NCI-H2107 (cell line): ENCODE data around the gene TAF1C.
"Not testable (repeated sequence)": the region's sequence is repeated elsewhere in the genome, so short reads cannot be mapped to it uniquely, and the experiment has no call there.

Experiments
- DNase-seq: peaks from one replicate; lab custom pipeline; 2025; lab: John Stamatoyannopoulos, UW

TAF1C gene

GRCh38 chr16:84212154-84212553, 25.3 kb upstream of the TAF1C start:
- DNase-seq: no peak

GRCh38 chr16:84209989-84210388, 23.1 kb upstream of the TAF1C start:
- DNase-seq: no peak

GRCh38 chr16:84207879-84208278, 21.0 kb upstream of the TAF1C start:
- no peak for DNase-seq

- no peak for DNase-seq
Measured at GRCh38 chr16:84207251-84207650, 20.4 kb upstream of the TAF1C start.

DNA sequence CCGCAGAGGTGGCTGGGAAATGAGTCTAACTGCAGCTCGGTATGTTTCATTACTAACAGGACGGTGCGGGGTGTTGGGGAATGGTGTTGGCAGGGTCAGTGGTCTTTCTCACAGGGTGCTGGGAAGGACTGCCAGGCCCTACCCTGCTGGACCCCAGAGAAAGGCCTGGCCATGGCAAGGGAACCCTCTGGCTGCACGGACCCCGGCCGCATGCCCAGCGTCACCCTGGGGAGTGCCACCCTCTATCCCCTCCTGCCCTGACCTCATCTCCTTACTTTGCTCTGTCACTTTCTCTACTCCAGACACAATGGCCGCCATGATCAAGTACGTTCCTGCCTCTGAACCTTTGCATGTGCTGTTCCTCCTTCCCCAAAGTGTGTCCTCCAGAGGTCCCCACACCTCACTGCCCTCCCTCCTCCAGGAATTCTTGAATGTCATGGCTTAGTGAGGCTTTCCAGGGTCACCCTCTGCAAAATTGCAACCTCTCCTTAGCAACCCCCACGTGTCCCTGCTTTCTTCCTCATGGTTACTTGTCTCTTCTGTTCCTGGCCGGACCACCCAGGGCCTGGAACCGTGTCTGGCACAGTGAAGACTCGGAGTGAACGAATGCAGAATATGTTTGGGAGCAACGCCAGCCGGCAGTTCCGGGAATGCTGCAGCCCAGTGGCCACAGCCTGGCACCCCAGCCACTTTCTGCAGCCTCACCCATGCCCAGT, 19.3 kb upstream of the TAF1C start:
- DNase-seq: no peak

GRCh38 chr16:84205123-84205522, 18.3 kb upstream of the TAF1C start:
- not testable (repeated sequence) for DNase-seq

GRCh38 chr16:84204551-84204950, 17.7 kb upstream of the TAF1C start:
- DNase-seq: not testable (repeated sequence)

DNA sequence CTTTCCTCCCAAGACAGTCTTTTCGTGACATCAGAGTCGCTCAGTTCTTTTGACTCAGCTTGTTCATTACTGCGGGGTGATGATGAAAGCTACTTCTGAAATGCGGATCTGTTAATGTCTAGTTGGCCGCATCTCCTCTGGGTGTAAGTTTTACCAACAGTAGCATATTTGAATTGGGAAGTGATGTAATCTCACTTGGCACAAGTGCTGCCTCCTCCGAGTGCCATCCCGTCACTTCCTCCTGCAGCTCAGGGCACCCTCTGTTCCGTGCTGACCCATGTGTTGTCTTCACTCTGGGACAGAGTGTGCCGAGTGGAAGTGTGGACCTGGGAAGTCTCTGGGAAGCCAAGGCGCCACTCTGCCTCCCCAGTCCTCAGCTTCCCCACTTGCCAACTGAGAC, 13.0 kb upstream of the TAF1C start:
- no peak for DNase-seq

- DNase-seq: no peak
Measured at GRCh38 chr16:84199097-84199496, 12.2 kb upstream of the TAF1C start.

- DNase-seq: no peak
Measured at GRCh38 chr16:84198401-84198800, 11.5 kb upstream of the TAF1C start.

DNA sequence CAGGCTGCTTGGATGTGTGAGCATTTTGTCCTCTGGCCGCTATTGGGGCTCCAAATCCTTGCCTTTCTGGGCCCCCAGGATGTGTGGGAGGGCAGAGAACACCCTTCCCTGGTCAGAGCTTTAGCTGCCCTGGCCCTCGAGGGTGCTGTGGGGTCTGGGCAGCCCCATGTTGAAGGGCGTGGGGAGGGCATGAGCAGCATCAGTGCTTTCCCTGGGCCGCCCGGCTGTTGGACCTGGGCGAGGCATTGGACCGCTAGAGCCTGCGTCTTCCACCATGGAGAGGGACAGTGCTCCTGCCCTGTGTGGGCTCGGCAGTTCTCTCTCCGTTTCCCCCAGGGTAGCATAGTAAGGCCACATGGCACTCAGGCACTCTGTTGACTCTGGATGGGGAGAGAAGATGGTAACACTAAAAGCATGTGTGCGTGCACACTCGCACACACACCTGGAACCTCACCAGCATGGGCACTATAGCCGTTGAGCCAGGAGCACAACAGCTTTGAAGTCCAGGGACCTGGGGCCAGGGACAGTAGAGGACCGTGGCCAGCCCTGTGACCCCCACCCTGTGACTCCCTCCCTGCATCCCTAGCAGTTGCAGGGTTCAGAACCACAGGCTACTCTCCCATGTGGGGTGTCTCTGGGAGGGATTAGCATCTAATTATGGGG, 10.7 kb upstream of the TAF1C start:
- DNase-seq: no peak

- no peak for DNase-seq
Measured at GRCh38 chr16:84196727-84197394, 10.0 kb upstream of the TAF1C start.

- DNase-seq: no peak
Measured at GRCh38 chr16:84196101-84196500, 9.2 kb upstream of the TAF1C start.

GRCh38 chr16:84195201-84196093, 8.6 kb upstream of the TAF1C start:
- DNase-seq: no peak

GRCh38 chr16:84194470-84195200, 7.8 kb upstream of the TAF1C start:
- peak; percentile 34 for DNase-seq

DNA sequence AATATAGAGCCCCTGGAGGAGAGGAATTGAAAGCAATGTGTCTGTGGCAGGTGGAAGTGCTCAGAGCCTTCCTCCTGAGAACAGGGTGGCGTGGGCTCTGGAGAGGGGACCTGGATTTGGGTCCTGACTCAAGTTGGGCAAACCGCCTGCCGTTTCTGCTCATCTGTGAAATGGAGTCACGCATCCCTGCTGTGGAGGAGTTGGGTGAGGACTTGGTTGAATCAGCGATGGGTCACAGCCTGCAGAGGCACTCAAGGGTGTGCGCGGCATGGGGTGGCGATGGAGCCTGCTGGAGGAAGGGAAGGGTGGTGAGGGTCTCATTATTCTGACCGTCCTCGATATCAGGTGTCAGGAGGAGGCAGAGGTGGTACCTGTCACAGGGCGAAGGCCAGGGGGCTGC, 7.2 kb upstream of the TAF1C start:
- DNase-seq: no peak

DNA sequence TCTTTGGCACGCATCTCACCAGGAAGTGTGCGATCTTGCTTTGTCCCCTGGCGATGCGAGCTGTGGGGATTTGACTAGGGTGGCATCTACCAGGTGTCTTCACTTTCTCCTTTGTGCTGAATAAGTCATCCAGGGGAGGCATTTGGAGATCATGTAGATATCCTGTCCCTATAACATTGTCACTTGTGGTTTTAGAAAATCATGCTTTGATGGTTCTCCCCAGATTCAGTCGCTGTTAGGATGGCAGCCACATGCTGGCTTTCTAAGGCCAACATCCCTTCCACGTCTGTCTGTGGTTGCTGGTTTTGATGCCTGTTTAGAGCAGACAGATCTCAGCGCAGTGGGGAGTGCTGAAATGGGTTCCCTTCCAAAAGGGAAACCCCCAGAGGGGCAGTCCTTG, 6.6 kb upstream of the TAF1C start:
- no peak for DNase-seq

DNA sequence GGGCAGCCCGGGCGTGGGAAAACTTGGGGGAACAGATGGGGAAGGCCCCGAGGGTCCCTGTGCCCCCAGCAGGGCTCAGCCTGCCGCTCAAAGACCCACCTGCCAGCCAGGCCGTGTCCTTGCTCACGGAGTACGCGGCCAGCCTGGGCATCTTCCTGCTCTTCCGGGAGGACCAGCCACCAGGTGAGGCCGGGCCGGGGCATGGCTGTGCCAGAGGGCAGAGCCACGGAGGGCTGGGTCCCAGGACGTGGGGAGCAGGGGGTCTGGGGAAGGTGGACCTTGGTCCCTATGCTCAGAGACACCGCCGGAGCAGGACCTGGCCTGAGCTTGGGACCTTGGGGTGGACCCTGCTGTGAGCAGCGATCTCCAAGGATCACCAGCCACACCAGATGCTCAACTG, 4.6 kb upstream of the TAF1C start:
- DNase-seq: no peak

- DNase-seq: no peak
Measured at GRCh38 chr16:84190731-84191388, 4.0 kb upstream of the TAF1C start, which contains the start of gene ADAD2. Gene ADAD2, plus strand, starts transcription at chr16:84191157. Its CDS starts 74 bp downstream, at chr16:84191231.

GRCh38 chr16:84184775-84185174, 2.1 kb downstream of the TAF1C start:
- DNase-seq: no peak
